CD4-positive, alpha-beta memory T cell (primary cell): Measurements from ENCODE around the gene TUNAR. TPM values are rescaled to one million over a fixed set of nuclear protein-coding genes. Genes with fewer than 3 reads are reported as not detected.

ENCODE experiments used
- CTCF ChIA-PET: fragments of 350-600 bp; sonication (Branson Sonifier 250); formaldehyde crosslinking; loops from one replicate; lab custom pipeline; 2021; ENCODE audit warnings: inconsistent platforms; ENCODE audit not compliant: partially characterized antibody; lab: Charles Lee
- POLR2A ChIA-PET: fragments of 350-600 bp; sonication (Branson Sonifier 250); formaldehyde crosslinking; loops from one replicate; lab custom pipeline; 2021; ENCODE audit not compliant: partially characterized antibody; lab: Charles Lee
- DNase-seq, 5 donors: peaks; one replicate each; pipeline versions ENCODE4 v3.0.0 to v3.0.0-alpha.2; 2020 to 2022; ENCODE audit warnings: mixed read lengths in 1 of 5
- H3K27ac ChIP-seq: one replicate; pipeline ENCODE4 v1.7.0; 2013; ENCODE audit warnings: low read depth, low read length
- H3K27me3 ChIP-seq: 2 replicates; pipeline ENCODE4 v1.7.0; 2013; ENCODE audit warnings: mild to moderate bottlenecking, low read length, moderate library complexity; ENCODE audit not compliant: insufficient read depth
- H3K36me3 ChIP-seq: 2 replicates; pipeline ENCODE4 v1.7.0; 2013; ENCODE audit warnings: mild to moderate bottlenecking, low read length, moderate library complexity; ENCODE audit not compliant: insufficient read depth
- H3K4me1 ChIP-seq: 2 replicates; pipeline ENCODE4 v1.7.0; 2013; ENCODE audit warnings: mild to moderate bottlenecking, low read length, moderate library complexity; ENCODE audit not compliant: insufficient read depth
- H3K4me3 ChIP-seq, 2 donors: one replicate each; pipeline ENCODE4 v1.7.0; 2013; ENCODE audit warnings: low read length in 2 of 2, mild to moderate bottlenecking in 1 of 2
- H3K9me3 ChIP-seq, 2 donors: one replicate each; pipeline ENCODE4 v1.7.0; 2013; ENCODE audit warnings: low read length in 2 of 2, control low read depth in 1 of 2; ENCODE audit not compliant: control insufficient read depth in 1 of 2
- H3K27ac Mint-ChIP-seq, 7 donors: one replicate each; pipeline ENCODE4 v1.8.0; 2020 to 2021; ENCODE audit warnings: mixed read lengths in 7 of 7, mild to moderate bottlenecking in 6 of 7, inconsistent platforms in 3 of 7, moderate library complexity in 3 of 7
- H3K27me3 Mint-ChIP-seq, 2 donors: one replicate each; pipeline ENCODE4 v1.8.0; 2020 to 2021; ENCODE audit warnings: mixed read lengths in 2 of 2
- H3K36me3 Mint-ChIP-seq, 2 donors: one replicate each; pipeline ENCODE4 v1.8.0; 2020 to 2021; ENCODE audit warnings: mixed read lengths in 2 of 2, inconsistent platforms in 1 of 2, mild to moderate bottlenecking in 1 of 2
- H3K4me1 Mint-ChIP-seq, 4 donors: one replicate each; pipeline ENCODE4 v1.8.0; 2020 to 2021; ENCODE audit warnings: mixed read lengths in 4 of 4, mild to moderate bottlenecking in 1 of 4
- H3K4me3 Mint-ChIP-seq, 8 donors: one replicate each; pipeline ENCODE4 v1.8.0; 2020 to 2021; ENCODE audit warnings: mixed read lengths in 8 of 8, mild to moderate bottlenecking in 7 of 8, moderate library complexity in 6 of 8, inconsistent platforms in 3 of 8
- H3K9me3 Mint-ChIP-seq, 8 donors: one replicate each; pipeline ENCODE4 v1.8.0; 2020 to 2021; ENCODE audit warnings: mixed read lengths in 8 of 8, mild to moderate bottlenecking in 5 of 8, inconsistent platforms in 3 of 8, moderate library complexity in 1 of 8
- intact Hi-C: fragments of 100-400 bp; cut with micrococcal nuclease; formaldehyde crosslinking; loops from one replicate; pipeline ENCODE4 v1.15.1; 2023
- polyA plus RNA-seq, 2 donors: library from polyadenylated mRNA; unstranded; fragments of 300-500 nt; fragmentation: Illumina TruSeq; gene quantifications; one replicate each; pipeline ENCODE4 v1.2.3, GENCODE V29; 2021
- total RNA-seq, 2 experiments: library from RNA; stranded (reverse); gene quantifications; one replicate each; pipeline ENCODE4 v1.2.3, GENCODE V29; 2021

Gene TUNAR
- total and polyA plus RNA-seq, 4 experiments from 2014 or later, result not detected

- Histone ChIP-seq H3K9me3 (no peaks in the 10 kb centered on the region), H3K27ac (no peak overlapping the region), H3K36me3 (no peaks in the 10 kb centered on the region), H3K27me3 (no peaks in the 10 kb centered on the region), H3K4me3 (no peak overlapping the region), H3K4me1 (no peaks in the 10 kb centered on the region)
- CTCF ChIA-PET, result no interaction called here
- POLR2A ChIA-PET, result no interaction called here
- DNase-seq, result no peak
- H3K27ac Mint-ChIP-seq, result no peak overlapping the region
- H3K4me3 Mint-ChIP-seq, result no peak overlapping the region
- no peaks in the 10 kb centered on the region for H3K9me3 Mint-ChIP-seq
- H3K36me3 Mint-ChIP-seq, result no peaks in the 10 kb centered on the region
- H3K4me1 Mint-ChIP-seq, result no peaks in the 10 kb centered on the region
- peaks cover 6 to 8% of the 10 kb centered on the region in 2 donors for H3K27me3 Mint-ChIP-seq
- intact Hi-C loops, result no loop called here
Measured at GRCh38 chr14:95911456-95911855, 34.8 kb downstream of the TUNAR start.

DNA sequence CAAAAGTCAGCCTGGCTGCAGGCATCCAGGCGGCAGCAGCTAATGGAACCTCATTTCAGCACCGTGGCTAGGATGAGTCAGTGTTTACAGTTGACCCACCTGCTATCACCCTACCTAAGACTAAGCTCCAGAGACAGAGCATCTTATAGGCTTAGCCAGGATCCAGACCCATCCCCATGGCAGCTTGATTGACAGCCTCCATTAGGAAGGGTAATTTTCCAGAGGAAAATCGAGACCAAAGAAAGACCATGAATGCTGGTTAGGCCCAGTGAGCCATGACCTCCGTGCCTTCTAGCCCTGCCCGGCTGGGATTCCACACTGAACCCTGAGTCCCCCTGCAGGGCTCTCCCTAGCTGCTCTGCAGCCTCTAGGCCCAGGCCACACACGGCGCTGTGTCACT is 38.7 kb downstream of the TUNAR start:
- H3K27ac ChIP-seq, result no peak overlapping the region
- no peaks in the 10 kb centered on the region for H3K36me3 Mint-ChIP-seq

GRCh38 chr14:95918466-95918865 is 41.8 kb downstream of the TUNAR start:
- Histone ChIP-seq H3K36me3 (no peaks in the 10 kb centered on the region), H3K27ac (no peak overlapping the region), H3K4me1 (no peaks in the 10 kb centered on the region), H3K9me3 (no peaks in the 10 kb centered on the region), H3K4me3 (no peak overlapping the region), H3K27me3 (no peaks in the 10 kb centered on the region)
- ChIA-PET POLR2A (no interaction called here), CTCF (no interaction called here)
- Mint-ChIP-seq H3K4me3 (no peak overlapping the region), H3K4me1 (no peaks in the 10 kb centered on the region), H3K27ac (no peak overlapping the region), H3K9me3 (no peaks in the 10 kb centered on the region), H3K27me3 (peaks cover 9 to 15% of the 10 kb centered on the region in 2 donors), H3K36me3 (no peaks in the 10 kb centered on the region)
- no peak for DNase-seq
- intact Hi-C loops, result no loop called here

More for the DNA sequence above, 38.7 kb downstream of the TUNAR start:
- Histone ChIP-seq H3K4me3 (no peak overlapping the region), H3K9me3 (no peaks in the 10 kb centered on the region), H3K36me3 (no peaks in the 10 kb centered on the region), H3K4me1 (no peaks in the 10 kb centered on the region), H3K27me3 (no peaks in the 10 kb centered on the region)
- H3K27me3 Mint-ChIP-seq, result peaks cover 11 to 12% of the 10 kb centered on the region in 2 donors
- intact Hi-C loops, result no loop called here
- H3K9me3 Mint-ChIP-seq, result no peaks in the 10 kb centered on the region
- no peak overlapping the region for H3K27ac Mint-ChIP-seq
- H3K4me1 Mint-ChIP-seq, result no peaks in the 10 kb centered on the region
- POLR2A ChIA-PET, result no interaction called here
- no peak for DNase-seq
- H3K4me3 Mint-ChIP-seq, result no peak overlapping the region
- CTCF ChIA-PET, result no interaction called here

- Histone ChIP-seq H3K27ac (no peak overlapping the region), H3K4me3 (no peak overlapping the region), H3K36me3 (no peaks in the 10 kb centered on the region), H3K9me3 (no peaks in the 10 kb centered on the region), H3K27me3 (no peaks in the 10 kb centered on the region), H3K4me1 (no peaks in the 10 kb centered on the region)
- no peaks in the 10 kb centered on the region for H3K36me3 Mint-ChIP-seq
- intact Hi-C loops, result no loop called here
- no peak overlapping the region for H3K4me3 Mint-ChIP-seq
- no peaks in the 10 kb centered on the region for H3K9me3 Mint-ChIP-seq
- H3K27ac Mint-ChIP-seq, result no peak overlapping the region
- peaks cover 7 to 15% of the 10 kb centered on the region in 2 donors for H3K27me3 Mint-ChIP-seq
- DNase-seq, result no peak
- ChIA-PET CTCF (no interaction called here), POLR2A (no interaction called here)
- no peaks in the 10 kb centered on the region for H3K4me1 Mint-ChIP-seq
Measured at GRCh38 chr14:95920769-95921438, 44.3 kb downstream of the TUNAR start.

DNA sequence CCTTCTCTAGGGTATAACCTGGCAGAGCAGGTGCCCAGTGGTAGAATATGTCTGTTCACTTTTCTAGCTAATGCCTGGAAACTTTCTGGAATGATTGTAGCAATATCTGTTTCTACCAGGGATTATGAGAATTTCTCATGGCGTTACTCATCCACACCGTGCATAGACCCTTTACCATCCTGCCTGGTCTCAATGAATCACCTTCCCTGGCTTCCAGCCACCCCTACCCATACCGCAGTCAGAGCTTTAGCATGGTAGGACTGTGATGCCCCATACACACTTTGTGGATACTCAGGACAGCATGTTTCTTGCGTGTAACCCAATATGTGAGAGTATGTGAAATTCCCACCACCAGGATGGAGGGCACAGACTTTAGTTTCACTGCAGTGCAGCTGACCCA is 45.4 kb downstream of the TUNAR start:
- Histone ChIP-seq H3K27me3 (no peaks in the 10 kb centered on the region), H3K4me1 (no peaks in the 10 kb centered on the region), H3K4me3 (no peak overlapping the region), H3K27ac (no peak overlapping the region), H3K9me3 (no peaks in the 10 kb centered on the region), H3K36me3 (no peaks in the 10 kb centered on the region)
- H3K4me3 Mint-ChIP-seq, result no peak overlapping the region
- DNase-seq, result no peak
- no peaks in the 10 kb centered on the region for H3K9me3 Mint-ChIP-seq
- no peak overlapping the region for H3K27ac Mint-ChIP-seq
- H3K4me1 Mint-ChIP-seq, result no peaks in the 10 kb centered on the region
- intact Hi-C loops, result no loop called here
- POLR2A ChIA-PET, result no interaction called here
- H3K27me3 Mint-ChIP-seq, result peaks cover 7 to 16% of the 10 kb centered on the region in 2 donors
- CTCF ChIA-PET, result no interaction called here
- no peaks in the 10 kb centered on the region for H3K36me3 Mint-ChIP-seq

- Mint-ChIP-seq H3K27me3 (peaks cover 4 to 22% of the 10 kb centered on the region in 2 donors), H3K4me3 (no peak overlapping the region), H3K9me3 (no peaks in the 10 kb centered on the region), H3K36me3 (no peaks in the 10 kb centered on the region), H3K27ac (no peak overlapping the region), H3K4me1 (no peaks in the 10 kb centered on the region)
- Histone ChIP-seq H3K27ac (no peak overlapping the region), H3K27me3 (no peaks in the 10 kb centered on the region), H3K4me1 (no peaks in the 10 kb centered on the region), H3K36me3 (no peaks in the 10 kb centered on the region), H3K4me3 (no peak overlapping the region), H3K9me3 (no peaks in the 10 kb centered on the region)
- intact Hi-C loops, result no loop called here
- ChIA-PET POLR2A (no interaction called here), CTCF (no interaction called here)
- DNase-seq, result no peak
Measured at GRCh38 chr14:95928751-95929150, 52.1 kb downstream of the TUNAR start.

GRCh38 chr14:95931384-95931783 is 54.8 kb downstream of the TUNAR start:
- Mint-ChIP-seq H3K4me3 (no peak overlapping the region), H3K27me3 (peaks cover 4 to 22% of the 10 kb centered on the region in 2 donors), H3K9me3 (peaks cover 0 to 2% (median 0%) of the 10 kb centered on the region in 8 donors), H3K4me1 (no peaks in the 10 kb centered on the region), H3K27ac (no peak overlapping the region), H3K36me3 (no peaks in the 10 kb centered on the region)
- Histone ChIP-seq H3K27me3 (no peaks in the 10 kb centered on the region), H3K9me3 (no peaks in the 10 kb centered on the region), H3K4me1 (no peaks in the 10 kb centered on the region), H3K36me3 (no peaks in the 10 kb centered on the region), H3K27ac (no peak overlapping the region), H3K4me3 (no peak overlapping the region)
- intact Hi-C loops, result no loop called here
- DNase-seq, result no peak
- ChIA-PET CTCF (no interaction called here), POLR2A (no interaction called here)
